ENCODE data around the gene TOMM5.

- no peak for TF ChIP-seq CTCF (conservative IDR thresholded peaks at IDR 0.05; ENCODE audit: low read depth, low read length)
- TF ChIP-seq EZH2phosphoT487 (IDR thresholded peaks at IDR 0.05; ENCODE audit: borderline replicate concordance, low read length), result no peak
These were observed 27.4 kb upstream of the TOMM5 start for GRCh38 chr9:37619806-37620205.

All from PC-3 (cell line).